SK-N-SH (cell line): ENCODE data around the gene SLC16A8.

Experiments
- CHD2 ChIP-seq: fragments of 150-350 bp; IDR thresholded peaks from 2 replicates; pipeline ENCODE4 v1.6.1; 2018; ENCODE audit warnings: low read length; ENCODE audit not compliant: partially characterized antibody
- EP300 ChIP-seq, 2 experiments: IDR thresholded peaks; 2 replicates each; pipeline versions ENCODE4 v1.4.0 to v1.6.1; 2012; ENCODE audit warnings: borderline replicate concordance in 1 of 2, low read depth in 1 of 2, low read length in 1 of 2
- FOXM1 ChIP-seq: IDR thresholded peaks from 2 replicates; pipeline ENCODE4 v1.4.0; 2012; ENCODE audit warnings: low read depth, mild to moderate bottlenecking
- JUND ChIP-seq: IDR thresholded peaks from 2 replicates; pipeline ENCODE4 v1.4.0; 2012
- MXI1 ChIP-seq: IDR thresholded peaks from 2 replicates; pipeline ENCODE4 v1.6.1; 2012; ENCODE audit warnings: mild to moderate bottlenecking, low read depth, low read length, improper control_type of control experiment
- NFIC ChIP-seq: IDR thresholded peaks from 2 replicates; pipeline ENCODE4 v1.4.0; 2012; ENCODE audit warnings: borderline replicate concordance
- POLR2AphosphoS5 ChIP-seq: IDR thresholded peaks from 2 replicates; pipeline ENCODE4 v1.6.1; 2012; ENCODE audit warnings: low read depth, low read length
- RAD21 ChIP-seq: IDR thresholded peaks from 2 replicates; pipeline ENCODE4 v1.6.1; 2012; ENCODE audit warnings: mild to moderate bottlenecking, low read length
- ZBTB33 ChIP-seq: IDR thresholded peaks from 2 replicates; pipeline ENCODE4 v1.4.0; 2012; ENCODE audit warnings: low read depth, borderline replicate concordance
- TF ChIP-seq, protein P1 (sequence below): fragments of 200-600 bp; sonication (generic); IDR thresholded peaks from 2 replicates; pipeline ENCODE4 v1.6.1; 2017; ENCODE audit warnings: antibody characterized with exemption, mild to moderate bottlenecking, moderate library complexity

GRCh38 chr22:38075105-38075825 is 8.7 kb downstream of the SLC16A8 start:
- TF ChIP-seq, protein P1, sequence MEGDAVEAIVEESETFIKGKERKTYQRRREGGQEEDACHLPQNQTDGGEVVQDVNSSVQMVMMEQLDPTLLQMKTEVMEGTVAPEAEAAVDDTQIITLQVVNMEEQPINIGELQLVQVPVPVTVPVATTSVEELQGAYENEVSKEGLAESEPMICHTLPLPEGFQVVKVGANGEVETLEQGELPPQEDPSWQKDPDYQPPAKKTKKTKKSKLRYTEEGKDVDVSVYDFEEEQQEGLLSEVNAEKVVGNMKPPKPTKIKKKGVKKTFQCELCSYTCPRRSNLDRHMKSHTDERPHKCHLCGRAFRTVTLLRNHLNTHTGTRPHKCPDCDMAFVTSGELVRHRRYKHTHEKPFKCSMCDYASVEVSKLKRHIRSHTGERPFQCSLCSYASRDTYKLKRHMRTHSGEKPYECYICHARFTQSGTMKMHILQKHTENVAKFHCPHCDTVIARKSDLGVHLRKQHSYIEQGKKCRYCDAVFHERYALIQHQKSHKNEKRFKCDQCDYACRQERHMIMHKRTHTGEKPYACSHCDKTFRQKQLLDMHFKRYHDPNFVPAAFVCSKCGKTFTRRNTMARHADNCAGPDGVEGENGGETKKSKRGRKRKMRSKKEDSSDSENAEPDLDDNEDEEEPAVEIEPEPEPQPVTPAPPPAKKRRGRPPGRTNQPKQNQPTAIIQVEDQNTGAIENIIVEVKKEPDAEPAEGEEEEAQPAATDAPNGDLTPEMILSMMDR = no peak
- TF ChIP-seq JUND (no peak), POLR2AphosphoS5 (no peak), ZBTB33 (no peak), NFIC (no peak), RAD21 (no peak), EP300 (IDR thresholded peaks at IDR 0.05; ENCODE audit: borderline replicate concordance in 1 of 2, low read depth in 1 of 2, low read length in 1 of 2) (no peak), CHD2 (no peak), FOXM1 (no peak), MXI1 (no peak)
